Measurements from ENCODE around the gene KANK3.
"Not testable (repeated sequence)": the region's sequence is repeated elsewhere in the genome, so short reads cannot be mapped to it uniquely, and the experiment has no call there.

KANK3 gene

DNA sequence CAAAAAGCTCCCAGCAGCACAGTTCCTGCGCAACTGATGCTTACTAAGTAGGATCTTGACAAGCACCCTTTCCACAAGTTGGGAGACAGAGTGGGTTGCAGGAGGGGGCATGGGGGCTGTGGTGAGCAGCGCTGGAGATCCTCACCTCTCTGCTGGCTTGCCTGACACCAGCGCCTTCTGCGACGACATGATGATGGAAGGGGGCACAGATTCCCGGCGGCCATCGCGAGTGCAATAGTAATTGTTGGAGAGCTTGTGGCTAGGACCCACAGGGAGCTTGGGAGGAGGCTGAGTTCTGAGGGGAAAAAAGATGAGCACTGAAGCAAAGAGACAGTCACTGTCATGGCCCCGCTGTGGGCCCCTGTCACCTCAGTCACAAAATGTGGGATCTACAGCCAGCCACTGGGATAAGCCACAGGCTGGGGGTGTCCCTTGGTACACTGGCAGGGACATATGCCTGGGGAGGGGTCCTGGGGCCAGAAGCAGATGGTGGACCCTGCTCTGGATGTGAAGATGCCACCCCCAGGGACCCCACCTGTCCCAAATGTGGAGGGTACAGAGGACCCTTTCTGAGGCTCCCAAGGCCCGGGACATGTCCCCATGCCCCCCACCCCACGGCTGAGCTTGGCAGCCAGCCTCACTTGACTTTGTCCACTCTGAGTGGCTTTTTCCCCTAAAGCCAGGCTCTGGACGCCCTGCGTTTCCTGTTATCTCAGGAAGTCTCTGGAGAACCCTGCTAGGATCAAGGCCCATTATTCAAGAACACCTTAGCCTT, 26.5 kb downstream of the KANK3 start:
- Histone ChIP-seq H4K20me1 (ENCODE audit: insufficient read depth, low read length) (no peaks in the 10 kb centered on the region), H3K9me3 (replicated peaks; ENCODE audit: insufficient read depth, low read length) (no peaks in the 10 kb centered on the region), H3K9ac (ENCODE audit: low read length) (no peak overlapping the region), H3K4me2 (ENCODE audit: low read depth, low read length) (no peak overlapping the region), H3K9me2 (replicated peaks; ENCODE audit: insufficient read depth, low read length) (no peaks in the 10 kb centered on the region), H3K79me2 (ENCODE audit: low read length) (peaks cover 29% of the 10 kb centered on the region), H3K4me1 (ENCODE audit: low read length) (no peaks in the 10 kb centered on the region), H3K4me3 (ENCODE audit: low read length) (no peak overlapping the region), H3K27ac (ENCODE audit: low read length) (no peak overlapping the region), H3K27me3 (replicated peaks; ENCODE audit: insufficient read depth, low read length) (no peaks in the 10 kb centered on the region), H3K36me3 (replicated peaks; ENCODE audit: insufficient read depth, low read length) (no peaks in the 10 kb centered on the region), H2AFZ (ENCODE audit: low read length) (no peak overlapping the region), H3F3A (ENCODE audit: insufficient read depth, low read length) (peaks cover 7% of the 10 kb centered on the region; the same call in 1 of the 2 replicates)
- DNase-seq, result peak; percentile 5
- no peak for TF ChIP-seq EZH2phosphoT487 (IDR thresholded peaks at IDR 0.05; ENCODE audit: low read length)
- TF ChIP-seq, protein P1, sequence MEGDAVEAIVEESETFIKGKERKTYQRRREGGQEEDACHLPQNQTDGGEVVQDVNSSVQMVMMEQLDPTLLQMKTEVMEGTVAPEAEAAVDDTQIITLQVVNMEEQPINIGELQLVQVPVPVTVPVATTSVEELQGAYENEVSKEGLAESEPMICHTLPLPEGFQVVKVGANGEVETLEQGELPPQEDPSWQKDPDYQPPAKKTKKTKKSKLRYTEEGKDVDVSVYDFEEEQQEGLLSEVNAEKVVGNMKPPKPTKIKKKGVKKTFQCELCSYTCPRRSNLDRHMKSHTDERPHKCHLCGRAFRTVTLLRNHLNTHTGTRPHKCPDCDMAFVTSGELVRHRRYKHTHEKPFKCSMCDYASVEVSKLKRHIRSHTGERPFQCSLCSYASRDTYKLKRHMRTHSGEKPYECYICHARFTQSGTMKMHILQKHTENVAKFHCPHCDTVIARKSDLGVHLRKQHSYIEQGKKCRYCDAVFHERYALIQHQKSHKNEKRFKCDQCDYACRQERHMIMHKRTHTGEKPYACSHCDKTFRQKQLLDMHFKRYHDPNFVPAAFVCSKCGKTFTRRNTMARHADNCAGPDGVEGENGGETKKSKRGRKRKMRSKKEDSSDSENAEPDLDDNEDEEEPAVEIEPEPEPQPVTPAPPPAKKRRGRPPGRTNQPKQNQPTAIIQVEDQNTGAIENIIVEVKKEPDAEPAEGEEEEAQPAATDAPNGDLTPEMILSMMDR (IDR thresholded peaks at IDR 0.05; ENCODE audit: low read length), result no peak
- TF ChIP-seq EZH2 (optimal IDR thresholded peaks at IDR 0.05; ENCODE audit: low read depth, low read length), result no peak

DNA sequence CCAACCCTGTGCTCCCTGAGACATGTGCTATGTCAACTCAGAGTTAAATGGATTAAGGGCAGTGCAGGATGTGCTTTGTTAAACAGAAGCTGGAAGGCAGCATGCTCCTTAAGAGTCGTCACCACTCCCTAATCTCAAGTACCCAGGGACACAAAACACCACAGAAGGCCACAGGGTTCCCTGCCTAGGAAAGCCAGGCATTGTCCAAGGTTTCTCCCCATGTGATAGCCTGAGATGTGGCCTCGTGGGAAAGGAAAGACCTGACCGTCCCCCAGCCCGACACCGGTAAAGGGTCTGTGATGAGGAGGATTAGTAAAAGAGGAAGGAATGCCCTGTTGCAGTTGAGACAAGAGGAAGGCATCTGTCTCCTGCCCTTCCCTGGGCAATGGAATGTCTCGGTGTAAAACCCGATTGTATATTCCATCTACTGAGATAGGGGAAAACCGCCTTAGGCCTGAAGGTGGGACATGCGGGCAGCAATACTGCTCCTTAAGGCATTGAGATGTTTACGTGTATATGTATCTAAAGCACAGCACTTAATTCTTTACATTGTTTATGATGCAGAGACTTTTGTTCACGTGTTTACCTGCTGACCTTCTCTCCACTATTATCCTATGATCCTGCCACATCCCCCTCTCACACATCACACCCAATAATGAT, 28.0 kb downstream of the KANK3 start:
- not testable (repeated sequence) for H3K36me3 ChIP-seq (replicated peaks; ENCODE audit: insufficient read depth, low read length); H3K4me2 ChIP-seq (ENCODE audit: low read depth, low read length); H3K27ac ChIP-seq (ENCODE audit: low read length)

DNA sequence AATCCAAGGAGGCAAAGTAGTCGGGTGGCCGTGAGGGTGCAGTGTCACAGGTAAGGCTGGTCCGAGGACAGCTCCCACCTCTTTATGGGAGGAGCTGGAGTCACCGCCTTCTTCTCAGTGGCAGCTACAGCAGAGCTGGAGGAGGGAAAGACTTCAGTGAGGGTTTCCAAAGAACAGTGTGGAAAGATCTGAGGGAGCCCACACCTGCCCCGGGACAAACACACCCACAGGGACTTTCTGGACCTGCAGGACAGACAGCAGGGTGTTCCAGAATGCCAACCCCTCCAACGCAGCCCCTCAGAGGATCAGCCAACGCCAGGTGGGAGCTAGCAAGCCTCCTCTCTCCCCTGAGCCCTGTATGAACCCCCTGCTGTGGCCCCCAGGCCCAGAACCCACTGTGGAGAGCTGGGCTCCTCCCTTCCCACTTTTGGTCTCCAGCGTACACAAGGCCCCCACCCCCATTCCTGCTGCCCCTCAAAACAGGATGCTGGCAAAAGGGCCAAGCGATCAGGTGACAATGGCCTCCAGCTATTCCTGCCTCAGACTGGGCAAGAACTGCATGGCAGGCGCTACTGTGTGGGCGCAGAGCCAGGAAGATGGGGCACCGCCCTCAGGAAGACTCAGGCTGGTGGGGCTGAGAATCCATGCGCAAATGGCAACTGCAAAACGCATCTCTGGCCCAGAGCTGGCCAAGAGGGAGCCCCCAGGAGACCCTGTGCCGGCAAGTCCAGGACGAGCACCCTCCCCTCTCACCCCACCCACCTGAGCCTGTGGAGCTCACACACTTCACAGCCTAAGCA, 31.4 kb downstream of the KANK3 start:
- H3K9me3 ChIP-seq (replicated peaks; ENCODE audit: insufficient read depth, low read length), result no peaks in the 10 kb centered on the region
- H3K27ac ChIP-seq (ENCODE audit: low read length), result no peak overlapping the region
- H3K4me3 ChIP-seq (ENCODE audit: low read length), result no peak overlapping the region
- H3K27me3 ChIP-seq (replicated peaks; ENCODE audit: insufficient read depth, low read length), result no peaks in the 10 kb centered on the region
- TF ChIP-seq EZH2 (optimal IDR thresholded peaks at IDR 0.05; ENCODE audit: low read depth, low read length) (no peak), EZH2phosphoT487 (IDR thresholded peaks at IDR 0.05; ENCODE audit: low read length) (no peak)
- TF ChIP-seq, protein P1 (IDR thresholded peaks at IDR 0.05; ENCODE audit: low read length), result no peak
- H3K4me2 ChIP-seq (ENCODE audit: low read depth, low read length), result no peak overlapping the region
- H3K9ac ChIP-seq (ENCODE audit: low read length), result no peak overlapping the region
- H4K20me1 ChIP-seq (ENCODE audit: insufficient read depth, low read length), result no peaks in the 10 kb centered on the region
- no peaks in the 10 kb centered on the region for H3K36me3 ChIP-seq (replicated peaks; ENCODE audit: insufficient read depth, low read length)
- DNase-seq, result no peak
- H3F3A ChIP-seq (ENCODE audit: insufficient read depth, low read length), result peaks cover 3% of the 10 kb centered on the region; the same call in 1 of the 2 replicates
- no peak overlapping the region for H2AFZ ChIP-seq (ENCODE audit: low read length)
- H3K79me2 ChIP-seq (ENCODE audit: low read length), result peaks cover 20% of the 10 kb centered on the region
- H3K4me1 ChIP-seq (ENCODE audit: low read length), result peaks cover 3% of the 10 kb centered on the region
- H3K9me2 ChIP-seq (replicated peaks; ENCODE audit: insufficient read depth, low read length), result no peaks in the 10 kb centered on the region

More for the DNA sequence above, 28.0 kb downstream of the KANK3 start:
- not testable (repeated sequence) for H3K4me1 ChIP-seq (ENCODE audit: low read length); H3K9me2 ChIP-seq (replicated peaks; ENCODE audit: insufficient read depth, low read length); H4K20me1 ChIP-seq (ENCODE audit: insufficient read depth, low read length); H3F3A ChIP-seq (ENCODE audit: insufficient read depth, low read length); H3K9me3 ChIP-seq (replicated peaks; ENCODE audit: insufficient read depth, low read length); H3K27me3 ChIP-seq (replicated peaks; ENCODE audit: insufficient read depth, low read length); H3K4me3 ChIP-seq (ENCODE audit: low read length); H2AFZ ChIP-seq (ENCODE audit: low read length); H3K9ac ChIP-seq (ENCODE audit: low read length)
- DNase-seq, result peak; percentile 3
- H3K79me2 ChIP-seq (ENCODE audit: low read length), result peaks cover 16% of the 10 kb centered on the region

Measured in MM.1S (cell line).